Omental fat pad (tissue), 4 donors: ENCODE data around the gene LGALS1. TPM values are rescaled to one million over a fixed set of nuclear protein-coding genes. Genes with fewer than 3 reads are reported as not detected.
A peak's percentile ranks its signal among the peaks of the same experiment; 100 is the strongest.

Experiments used
- ATAC-seq: fragments of 150-250 bp; one replicate; pipeline ENCODE4 v1.9.1; 2016; ENCODE audit warnings: mild to moderate bottlenecking, moderate library complexity; ENCODE audit not compliant: low FRiP score
- DNase-seq: peaks from one replicate; pipeline ENCODE4 v3.0.0-alpha.2; 2019; ENCODE audit warnings: low spot score
- CTCF ChIP-seq, 3 donors: fragments of 450-650 bp; IDR thresholded peaks; one replicate each; pipeline ENCODE4 v1.5.1; 2016 to 2017; ENCODE audit warnings: antibody characterized with exemption in 3 of 3, mild to moderate bottlenecking in 3 of 3, moderate library complexity in 2 of 3
- total RNA-seq, 4 donors: library from RNA; depleted of rRNA; stranded (reverse); fragments of >200 nt; gene quantifications; one replicate each; pipeline ENCODE4 v1.1.0, GENCODE V29; 2016

Gene LGALS1
- total RNA-seq, 4 donors from 2014 or later = 1,558 to 2,934 (median 2,167) TPM

GRCh38 chr22:37639070-37639760 is 36.2 kb upstream of the LGALS1 start, which contains the start of gene SH3BP1:
TSS of gene SH3BP1 (plus strand) at chr22:37639669. CDS start at chr22:37639788, 119 bp downstream.
- no peak for TF ChIP-seq CTCF (IDR thresholded peaks at IDR 0.05)
- no peak for ATAC-seq
- DNase-seq = no peak

GRCh38 chr22:37639771-37640590 is 35.5 kb upstream of the LGALS1 start:
- no peak for TF ChIP-seq CTCF (IDR thresholded peaks at IDR 0.05)
- ATAC-seq = no peak
- DNase-seq = no peak

GRCh38 chr22:37640591-37641560 is 34.6 kb upstream of the LGALS1 start:
- ATAC-seq (no peak), DNase-seq (no peak)
- TF ChIP-seq CTCF (IDR thresholded peaks at IDR 0.05) = no peak

GRCh38 chr22:37641561-37641949 is 33.9 kb upstream of the LGALS1 start:
- TF ChIP-seq CTCF (IDR thresholded peaks at IDR 0.05) = no peak
- ATAC-seq (no peak), DNase-seq (no peak)

- DNase-seq (peak; percentile 96), ATAC-seq (peak; percentile 66)
- TF ChIP-seq CTCF (IDR thresholded peaks at IDR 0.05) = peak in 2 of 3 donors; percentile 70 to 86
Observed at GRCh38 chr22:37643225-37643847, 32.1 kb upstream of the LGALS1 start.

GRCh38 chr22:37647317-37647716 is 28.1 kb upstream of the LGALS1 start:
- TF ChIP-seq CTCF (IDR thresholded peaks at IDR 0.05) = no peak
- ATAC-seq = no peak

More at GRCh38 chr22:37647317-37647716, 28.1 kb upstream of the LGALS1 start:
- DNase-seq = no peak
